GM18499 (cell line): Measurements from ENCODE around the gene DLG1.

Source experiments
- ATAC-seq: cut with Tn5 transposase; IDR thresholded peaks from one replicate; pipeline ENCODE4 v1.9.1; 2021; ENCODE audit warnings: moderate number of reproducible peaks; ENCODE audit not compliant: insufficient read depth, unreplicated experiment

DLG1 gene

GRCh38 chr3:197006860-197007259, 291.6 kb downstream of the DLG1 start:
- no peak for ATAC-seq

- no peak for ATAC-seq
Observed at GRCh38 chr3:197006446-197006845, 292.0 kb downstream of the DLG1 start.

DNA sequence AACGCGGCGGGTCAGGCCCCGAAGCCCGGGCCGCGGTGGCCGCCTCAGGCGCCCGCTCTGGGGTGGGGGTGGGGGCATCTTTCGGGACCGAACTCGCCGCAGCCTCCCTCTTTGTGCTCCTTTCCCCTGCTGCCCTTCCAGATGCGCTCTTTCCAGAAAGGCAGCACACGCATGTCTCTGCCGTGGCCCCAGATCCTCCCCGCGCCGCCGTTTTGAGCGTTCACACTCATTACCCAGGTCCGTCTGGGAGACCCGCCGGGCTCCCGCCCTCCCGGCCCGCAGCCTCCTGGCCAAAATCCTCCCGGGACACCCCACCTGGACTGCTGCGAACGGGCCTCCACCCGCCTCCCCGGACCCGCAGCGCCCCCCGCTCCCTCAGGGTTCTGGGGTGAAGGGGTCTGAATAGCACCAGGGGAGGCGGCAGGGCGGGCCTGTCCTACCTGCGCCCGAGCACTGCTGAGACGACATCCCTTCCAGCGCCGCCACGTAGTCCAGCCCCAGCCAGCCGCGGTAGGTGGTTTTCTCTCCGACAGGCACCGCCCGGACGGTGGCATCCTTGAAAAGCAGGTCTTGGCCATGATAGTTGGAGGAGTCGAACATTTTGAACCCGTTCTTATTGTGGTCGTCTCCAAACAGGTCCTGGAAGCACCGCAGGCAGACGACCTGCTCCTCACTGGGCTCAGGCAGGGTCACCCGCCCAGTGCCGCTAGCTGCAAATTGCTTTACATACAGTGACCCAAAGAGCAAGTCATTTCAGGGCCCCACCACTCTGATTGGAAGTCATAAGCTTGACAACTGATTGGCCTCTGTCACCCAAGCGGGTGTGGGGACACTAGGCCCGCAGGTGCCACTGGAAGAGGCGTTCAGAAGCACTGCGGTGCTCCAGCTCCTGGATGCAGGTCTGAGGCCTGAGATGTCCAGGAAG, 294.7 kb downstream of the DLG1 start:
- no peak for ATAC-seq

DNA sequence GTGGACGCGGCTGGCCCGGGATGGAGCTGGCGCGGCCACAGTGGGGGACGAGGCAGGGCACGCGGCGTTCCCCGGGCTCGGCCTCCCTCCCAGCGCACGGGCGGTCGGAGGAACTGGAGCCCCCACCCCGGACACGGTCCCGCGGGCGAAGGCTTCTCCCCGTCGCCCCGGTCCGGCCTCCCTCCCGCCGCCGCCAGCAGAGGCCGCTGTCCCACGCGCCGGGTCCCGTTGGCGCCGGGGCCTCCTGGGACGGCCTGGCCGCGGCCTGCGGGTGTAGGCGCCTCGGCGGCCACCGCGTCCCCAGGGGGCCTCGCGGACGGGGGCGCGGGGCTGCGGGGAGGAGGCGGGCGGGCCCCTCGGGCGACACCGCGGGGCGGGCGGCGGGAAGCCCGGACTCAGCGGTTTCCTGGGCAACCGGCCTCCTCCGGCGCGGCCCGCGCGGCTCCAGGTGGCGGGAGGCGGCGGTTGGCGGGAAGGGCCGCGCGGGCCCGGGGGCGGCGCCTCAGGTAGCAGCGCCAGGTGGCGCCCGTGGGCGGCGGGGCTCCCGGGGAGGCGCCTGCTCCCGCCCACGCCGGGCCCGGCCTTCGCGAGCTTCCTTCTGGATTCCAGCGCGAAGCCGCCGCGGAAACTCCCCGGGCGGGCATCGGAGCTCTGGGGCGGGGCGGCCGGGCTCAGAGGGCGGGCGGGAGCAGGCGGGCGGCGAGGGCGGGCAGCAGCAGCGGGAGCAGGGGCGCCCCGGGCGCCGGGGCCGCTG, 295.5 kb downstream of the DLG1 start:
- no peak for ATAC-seq

DNA sequence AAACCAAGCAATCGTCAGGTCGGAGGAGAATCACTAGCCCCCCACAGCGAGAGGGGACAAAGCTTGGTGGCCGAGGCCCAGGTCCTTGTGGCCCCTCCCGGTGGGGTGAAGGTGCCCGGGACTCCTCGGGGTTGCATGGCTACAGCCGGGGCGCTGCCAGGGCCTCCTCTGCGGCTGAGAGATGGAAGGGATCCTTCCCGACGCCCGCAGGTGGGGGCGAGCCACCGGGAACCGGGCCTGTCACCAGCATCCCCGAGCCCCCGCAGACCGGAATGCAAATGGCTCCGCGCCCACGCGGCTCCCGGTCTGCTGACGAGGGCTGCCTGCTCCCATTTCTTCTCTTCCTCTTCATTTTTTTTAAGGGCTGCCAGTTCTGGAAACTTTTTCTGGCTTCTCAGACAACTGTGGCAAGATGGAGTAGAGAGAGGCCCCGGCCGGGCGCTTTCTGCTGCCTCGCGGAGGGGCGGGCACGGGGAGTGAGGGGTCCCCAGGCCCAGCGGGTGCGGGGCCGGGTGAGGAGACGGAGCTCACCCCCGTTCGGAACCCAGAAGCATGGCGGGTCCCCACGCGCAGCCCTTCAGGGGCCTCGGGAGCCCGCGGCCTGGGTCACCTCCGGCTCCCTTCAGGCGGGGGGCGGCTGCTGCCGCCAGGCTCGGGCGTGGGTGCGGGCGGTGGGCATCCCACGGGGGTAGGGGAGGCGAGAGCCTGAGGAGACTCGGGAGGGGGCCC, 296.3 kb downstream of the DLG1 start:
- ATAC-seq: no peak

DNA sequence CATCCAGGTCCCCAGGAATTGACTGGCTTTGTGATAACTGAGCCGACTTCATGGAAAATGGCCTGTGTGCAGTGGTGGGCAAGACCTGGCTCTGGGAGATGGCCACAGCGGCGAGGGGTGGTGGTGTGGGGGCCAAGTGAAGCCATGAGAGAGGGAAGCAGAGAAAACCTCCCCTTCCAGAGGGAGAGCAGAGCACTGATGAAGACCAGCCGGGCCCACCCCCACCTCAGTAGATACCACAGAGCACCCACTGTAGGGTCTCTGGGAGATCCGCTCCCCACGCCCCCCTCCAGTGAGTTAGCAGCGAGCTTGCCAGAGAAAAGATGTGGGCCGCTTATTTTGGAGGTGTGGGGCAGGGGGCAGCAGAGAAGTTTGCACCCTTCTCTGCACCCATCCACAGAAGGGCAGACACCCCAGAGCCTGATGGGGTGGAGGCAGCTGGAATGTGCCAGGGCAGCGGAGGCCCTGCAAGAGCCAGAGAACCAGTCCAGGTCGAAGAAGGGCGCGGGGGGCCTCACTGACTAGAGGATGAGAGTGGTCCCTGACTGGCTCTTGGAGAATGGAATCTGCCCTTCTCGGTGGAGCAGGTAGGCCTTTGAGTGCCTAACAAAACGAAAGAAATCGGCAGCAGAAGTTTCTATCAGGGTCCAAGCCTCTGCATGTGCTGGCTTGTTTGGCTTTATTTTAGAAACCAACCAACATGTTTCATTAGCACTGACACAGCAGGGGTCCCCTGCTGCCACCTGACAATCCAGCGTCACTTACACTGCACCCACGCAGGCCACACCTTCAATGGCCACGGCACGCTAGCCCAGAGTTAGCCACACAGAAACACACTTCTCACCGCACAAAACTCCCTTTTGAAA, 297.1 kb downstream of the DLG1 start:
- ATAC-seq: no peak

GRCh38 chr3:197000211-197000610, 298.2 kb downstream of the DLG1 start:
- no peak for ATAC-seq

GRCh38 chr3:196998966-196999760, 299.2 kb downstream of the DLG1 start:
- no peak for ATAC-seq

DNA sequence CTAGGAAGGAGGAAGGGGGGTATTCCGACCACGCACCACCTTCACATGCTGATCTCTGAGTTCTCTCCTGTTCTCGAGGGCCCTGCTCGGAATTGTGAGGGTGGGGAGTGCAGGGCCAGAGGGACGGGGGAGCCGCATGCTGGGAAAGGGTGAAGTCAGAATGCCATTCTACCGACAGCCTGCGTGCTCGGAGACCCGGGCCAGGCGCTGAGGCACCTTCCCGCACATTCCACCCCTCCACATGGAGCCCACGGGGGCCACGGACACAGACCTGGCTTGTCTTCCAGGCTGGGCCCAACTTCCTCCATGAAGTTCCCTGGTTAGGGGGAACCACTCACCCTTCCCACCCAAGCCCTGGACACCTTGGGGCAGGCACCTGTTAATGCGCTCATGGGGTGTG, 301.1 kb downstream of the DLG1 start:
- no peak for ATAC-seq

GRCh38 chr3:196996454-196997265, 301.8 kb downstream of the DLG1 start:
- no peak for ATAC-seq

DNA sequence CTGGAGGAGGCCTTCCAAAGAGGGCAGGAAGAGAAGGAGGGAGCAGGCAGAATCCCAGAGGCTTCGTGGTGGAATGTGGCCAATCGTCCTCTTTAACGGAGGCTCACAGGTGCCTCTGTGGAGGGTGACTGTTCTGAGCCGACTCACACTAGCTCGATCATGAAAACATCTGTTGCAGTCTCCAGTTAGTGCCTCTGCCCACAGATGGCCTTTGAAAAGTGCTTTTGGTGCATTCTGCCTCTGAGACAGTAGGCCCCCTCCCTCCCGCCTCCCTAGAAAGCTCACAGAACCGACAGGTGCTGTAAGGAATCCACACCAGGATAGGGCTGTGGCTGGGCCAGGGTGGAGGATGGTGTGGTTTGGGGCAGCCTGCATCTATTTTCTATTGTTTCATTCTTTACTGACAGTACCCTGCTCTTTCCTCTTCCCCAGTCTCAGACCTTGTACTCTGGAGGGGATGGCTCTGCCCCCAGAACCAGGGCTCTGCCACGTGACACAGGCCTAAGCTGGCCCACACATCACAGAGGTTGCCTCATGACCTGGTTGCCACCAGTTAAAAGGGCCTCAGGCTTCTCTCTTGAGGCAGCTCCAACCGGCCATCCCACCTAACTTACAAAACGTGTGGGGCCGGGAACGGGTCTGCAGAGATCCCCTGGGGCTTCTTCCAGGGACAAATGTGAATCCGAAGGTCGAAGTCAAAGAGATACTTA, 302.6 kb downstream of the DLG1 start:
- ATAC-seq: no peak

GRCh38 chr3:196995027-196995426, 303.4 kb downstream of the DLG1 start:
- ATAC-seq: no peak

GRCh38 chr3:196994056-196994455, 304.4 kb downstream of the DLG1 start:
- no peak for ATAC-seq
